Liver (tissue), 3 donors: ENCODE measurements around the gene LDLRAD1.

ENCODE experiments used
- FOXA1 ChIP-seq: IDR thresholded peaks from 2 replicates; pipeline ENCODE4 v1.6.1; 2016; ENCODE audit warnings: antibody characterized with exemption
- FOXA2 ChIP-seq: IDR thresholded peaks from 2 replicates; pipeline ENCODE4 v1.6.1; 2016; ENCODE audit warnings: antibody characterized with exemption
- GABPA ChIP-seq, 2 donors: IDR thresholded peaks in 1 of 2; conservative IDR thresholded peaks in 1 of 2; 2 replicates each; pipeline ENCODE4 v1.6.1; 2016; ENCODE audit warnings: antibody characterized with exemption in 2 of 2, mild to moderate bottlenecking in 1 of 2, moderate library complexity in 1 of 2
- RAD21 ChIP-seq, 2 donors: IDR thresholded peaks; 2 replicates each; pipeline ENCODE4 v1.6.1; 2016; ENCODE audit warnings: antibody characterized with exemption in 2 of 2, mild to moderate bottlenecking in 2 of 2
- RXRA ChIP-seq, 2 donors: IDR thresholded peaks; 2 replicates each; pipeline ENCODE4 v1.6.1; 2017 to 2018; ENCODE audit warnings: antibody characterized with exemption in 2 of 2, mild to moderate bottlenecking in 1 of 2
- SP1 ChIP-seq: IDR thresholded peaks from 2 replicates; pipeline ENCODE4 v1.6.1; 2018; ENCODE audit warnings: antibody characterized with exemption, mild to moderate bottlenecking
- TAF1 ChIP-seq: conservative IDR thresholded peaks from 2 replicates; pipeline ENCODE4 v1.6.1; 2016; ENCODE audit warnings: antibody characterized with exemption, mild to moderate bottlenecking
- TF ChIP-seq, protein P1 (sequence below): fragments of 150-350 bp; IDR thresholded peaks from 2 replicates; pipeline ENCODE4 v1.5.1; 2017; ENCODE audit warnings: improper control_type of control experiment, low read depth, low read length; ENCODE audit not compliant: missing input control
- TF ChIP-seq, protein P2 (sequence below): IDR thresholded peaks from 2 replicates; pipeline ENCODE4 v1.6.1; 2016; ENCODE audit warnings: antibody characterized with exemption
- TF ChIP-seq, protein P3 (sequence below): IDR thresholded peaks from 2 replicates; pipeline ENCODE4 v1.6.1; 2016; ENCODE audit warnings: antibody characterized with exemption
- donor health status: healthy.
- donor health status: healthy.

DNA sequence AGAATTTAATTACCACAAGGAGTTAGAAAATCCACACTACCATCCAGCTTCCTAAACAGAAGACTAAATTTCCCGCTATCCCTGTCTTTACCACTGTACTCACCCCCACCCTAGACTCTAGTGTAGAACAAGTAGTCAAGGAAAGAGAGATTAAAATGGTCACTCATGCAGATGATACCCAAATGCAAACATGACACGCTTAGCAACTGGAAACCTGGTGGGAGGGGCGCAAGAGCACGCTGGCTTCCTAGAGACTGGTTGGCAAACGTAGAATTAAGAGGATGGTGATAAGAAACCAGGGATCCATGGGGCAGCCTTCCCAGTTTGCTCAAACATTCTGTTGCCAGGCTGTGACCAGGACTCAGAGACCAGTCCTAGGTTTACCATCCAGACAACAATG, 9.9 kb upstream of the LDLRAD1 start:
- TF ChIP-seq, protein P1, sequence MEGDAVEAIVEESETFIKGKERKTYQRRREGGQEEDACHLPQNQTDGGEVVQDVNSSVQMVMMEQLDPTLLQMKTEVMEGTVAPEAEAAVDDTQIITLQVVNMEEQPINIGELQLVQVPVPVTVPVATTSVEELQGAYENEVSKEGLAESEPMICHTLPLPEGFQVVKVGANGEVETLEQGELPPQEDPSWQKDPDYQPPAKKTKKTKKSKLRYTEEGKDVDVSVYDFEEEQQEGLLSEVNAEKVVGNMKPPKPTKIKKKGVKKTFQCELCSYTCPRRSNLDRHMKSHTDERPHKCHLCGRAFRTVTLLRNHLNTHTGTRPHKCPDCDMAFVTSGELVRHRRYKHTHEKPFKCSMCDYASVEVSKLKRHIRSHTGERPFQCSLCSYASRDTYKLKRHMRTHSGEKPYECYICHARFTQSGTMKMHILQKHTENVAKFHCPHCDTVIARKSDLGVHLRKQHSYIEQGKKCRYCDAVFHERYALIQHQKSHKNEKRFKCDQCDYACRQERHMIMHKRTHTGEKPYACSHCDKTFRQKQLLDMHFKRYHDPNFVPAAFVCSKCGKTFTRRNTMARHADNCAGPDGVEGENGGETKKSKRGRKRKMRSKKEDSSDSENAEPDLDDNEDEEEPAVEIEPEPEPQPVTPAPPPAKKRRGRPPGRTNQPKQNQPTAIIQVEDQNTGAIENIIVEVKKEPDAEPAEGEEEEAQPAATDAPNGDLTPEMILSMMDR: no peak
- TF ChIP-seq FOXA2 (no peak), FOXA1 (no peak), GABPA (IDR thresholded peaks at IDR 0.05 in 1 of 2, conservative IDR thresholded peaks at IDR 0.05 in 1 of 2) (no peak), RXRA (IDR thresholded peaks at IDR 0.05) (no peak), RAD21 (IDR thresholded peaks at IDR 0.05) (no peak), TAF1 (no peak), SP1 (no peak)
- TF ChIP-seq, protein P2, sequence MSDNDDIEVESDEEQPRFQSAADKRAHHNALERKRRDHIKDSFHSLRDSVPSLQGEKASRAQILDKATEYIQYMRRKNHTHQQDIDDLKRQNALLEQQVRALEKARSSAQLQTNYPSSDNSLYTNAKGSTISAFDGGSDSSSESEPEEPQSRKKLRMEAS: no peak
- TF ChIP-seq, protein P3, sequence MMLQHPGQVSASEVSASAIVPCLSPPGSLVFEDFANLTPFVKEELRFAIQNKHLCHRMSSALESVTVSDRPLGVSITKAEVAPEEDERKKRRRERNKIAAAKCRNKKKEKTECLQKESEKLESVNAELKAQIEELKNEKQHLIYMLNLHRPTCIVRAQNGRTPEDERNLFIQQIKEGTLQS: no peak
